PC-9 (cell line): Measurements from ENCODE around the gene BAIAP2.

Experiments used
- EZH2 ChIP-seq: fragments of 200-600 bp; sonication (generic); IDR thresholded peaks from 2 replicates; pipeline ENCODE4 v1.8.0; 2017; ENCODE audit warnings: antibody characterized with exemption, low read depth
- TF ChIP-seq, protein P1 (sequence below): fragments of 200-600 bp; sonication (generic); conservative IDR thresholded peaks from 2 replicates; pipeline ENCODE4 v1.6.1; 2017; ENCODE audit warnings: mixed run types, antibody characterized with exemption, mild to moderate bottlenecking, moderate library complexity

DNA sequence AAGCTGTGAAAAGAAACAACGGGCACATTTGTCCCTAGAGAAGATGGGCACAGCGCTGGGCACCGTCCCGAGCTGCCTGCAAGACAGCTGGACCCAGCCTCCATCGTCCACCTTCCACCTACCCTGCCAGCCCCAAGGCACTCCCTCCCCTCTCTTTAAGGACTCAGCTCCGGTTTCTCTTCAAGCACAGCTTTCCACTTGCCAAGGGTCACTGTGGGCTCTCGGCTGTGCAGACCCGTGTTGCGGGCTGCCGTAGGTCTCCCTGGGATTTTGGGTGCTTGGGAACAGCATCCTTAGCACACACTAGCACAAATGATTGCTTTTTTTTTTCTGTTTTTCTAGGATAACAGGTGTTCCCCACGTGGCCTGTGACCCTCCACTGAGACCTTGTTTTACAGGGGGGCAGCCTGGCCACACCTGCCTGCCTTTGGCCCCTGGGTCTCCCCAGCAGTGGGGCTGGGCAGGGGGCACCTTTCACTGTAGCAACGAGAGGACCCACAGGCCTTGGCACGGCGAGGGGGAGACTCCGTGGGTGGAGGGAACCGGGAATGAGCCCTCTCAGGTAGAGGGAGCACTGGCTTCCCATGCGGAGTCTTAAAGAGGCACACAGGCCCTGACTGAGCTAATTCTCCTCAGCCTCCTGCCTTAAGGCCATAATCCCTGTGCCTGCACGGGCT is 41.9 kb upstream of the BAIAP2 start:
- TF ChIP-seq, protein P1, sequence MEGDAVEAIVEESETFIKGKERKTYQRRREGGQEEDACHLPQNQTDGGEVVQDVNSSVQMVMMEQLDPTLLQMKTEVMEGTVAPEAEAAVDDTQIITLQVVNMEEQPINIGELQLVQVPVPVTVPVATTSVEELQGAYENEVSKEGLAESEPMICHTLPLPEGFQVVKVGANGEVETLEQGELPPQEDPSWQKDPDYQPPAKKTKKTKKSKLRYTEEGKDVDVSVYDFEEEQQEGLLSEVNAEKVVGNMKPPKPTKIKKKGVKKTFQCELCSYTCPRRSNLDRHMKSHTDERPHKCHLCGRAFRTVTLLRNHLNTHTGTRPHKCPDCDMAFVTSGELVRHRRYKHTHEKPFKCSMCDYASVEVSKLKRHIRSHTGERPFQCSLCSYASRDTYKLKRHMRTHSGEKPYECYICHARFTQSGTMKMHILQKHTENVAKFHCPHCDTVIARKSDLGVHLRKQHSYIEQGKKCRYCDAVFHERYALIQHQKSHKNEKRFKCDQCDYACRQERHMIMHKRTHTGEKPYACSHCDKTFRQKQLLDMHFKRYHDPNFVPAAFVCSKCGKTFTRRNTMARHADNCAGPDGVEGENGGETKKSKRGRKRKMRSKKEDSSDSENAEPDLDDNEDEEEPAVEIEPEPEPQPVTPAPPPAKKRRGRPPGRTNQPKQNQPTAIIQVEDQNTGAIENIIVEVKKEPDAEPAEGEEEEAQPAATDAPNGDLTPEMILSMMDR = no peak
- no peak for TF ChIP-seq EZH2
